VCaP (cell line): ENCODE measurements around the gene CHD2.
A peak's percentile ranks its signal among the peaks of the same experiment; 100 is the strongest.

Experiments used
- H3K27ac ChIP-seq: fragments of 450-650 bp; 2 replicates; pipeline ENCODE4 v1.5.1; 2017
- CTCF ChIP-seq: fragments of 450-650 bp; conservative IDR thresholded peaks from 2 replicates; pipeline ENCODE4 v1.5.1; 2017; ENCODE audit warnings: mild to moderate bottlenecking, moderate library complexity

Gene CHD2

DNA sequence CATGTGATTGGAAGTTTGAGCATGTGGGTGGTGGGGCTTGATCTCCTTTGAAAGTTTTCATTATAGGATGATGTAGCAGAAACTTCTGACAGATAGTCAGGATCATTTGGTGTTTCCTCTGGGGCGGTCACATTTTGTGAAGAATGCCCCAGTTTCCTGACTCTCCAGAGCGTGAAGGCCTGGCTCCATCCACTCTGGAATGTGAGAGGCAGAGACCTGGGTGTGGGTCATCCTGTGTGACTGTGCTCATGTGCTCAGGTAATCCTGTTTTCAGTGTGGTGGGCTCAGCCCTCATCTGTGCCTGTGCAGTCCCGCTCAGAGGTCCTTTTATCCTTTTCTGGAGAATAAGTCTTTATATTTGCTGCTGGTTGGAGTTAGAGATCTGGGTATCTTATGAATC lies 107.9 kb downstream of the CHD2 start:
- H3K27ac ChIP-seq: no peak overlapping the region
- TF ChIP-seq CTCF: no peak

DNA sequence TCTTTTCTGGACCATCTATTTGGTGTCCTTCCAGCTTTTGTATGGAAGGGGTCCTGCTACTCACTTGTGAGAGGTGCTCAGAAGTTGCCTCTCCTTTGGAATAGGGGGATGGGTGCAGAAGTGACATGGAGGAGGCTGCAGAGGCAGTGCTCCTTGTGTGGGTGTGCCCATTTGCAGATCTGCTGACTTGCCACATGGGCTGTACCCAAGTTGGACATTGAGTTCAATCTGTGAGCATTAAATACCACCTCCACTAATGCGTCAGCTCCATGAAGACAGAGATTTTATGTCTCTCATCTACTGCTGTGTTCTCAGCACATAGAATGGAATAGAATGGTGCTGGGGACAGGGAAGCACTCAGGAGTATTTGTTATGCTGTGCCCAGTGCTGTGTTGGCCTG lies 112.7 kb downstream of the CHD2 start:
- no peak overlapping the region for H3K27ac ChIP-seq
- TF ChIP-seq CTCF: no peak

DNA sequence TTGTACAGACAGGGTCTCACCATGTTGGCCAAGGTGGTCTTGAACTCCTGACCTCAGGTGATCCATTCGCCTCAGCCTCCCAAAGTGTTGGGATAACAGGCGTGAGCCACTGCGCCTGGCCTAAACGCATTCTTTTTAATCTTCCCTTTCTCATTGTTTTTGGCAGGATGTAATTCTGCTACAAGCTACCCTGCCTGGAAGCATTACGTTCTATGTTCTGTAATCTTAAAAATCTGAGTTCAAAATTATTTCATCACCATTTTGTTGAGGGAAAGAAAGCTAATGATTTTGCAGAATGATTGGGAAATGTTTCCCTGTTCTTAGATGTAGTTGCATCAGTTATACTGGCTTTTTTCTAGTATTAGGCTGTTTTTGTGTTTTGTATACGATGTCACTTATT lies 117.4 kb downstream of the CHD2 start:
- no peak for TF ChIP-seq CTCF
- H3K27ac ChIP-seq: no peak overlapping the region

- peak; percentile 63 for TF ChIP-seq CTCF
- no peak overlapping the region for H3K27ac ChIP-seq
These were observed 118.5 kb downstream of the CHD2 start for GRCh38 chr15:93018574-93018973.

GRCh38 chr15:93019090-93019489 lies 119.0 kb downstream of the CHD2 start:
- TF ChIP-seq CTCF: no peak
- no peak overlapping the region for H3K27ac ChIP-seq

- TF ChIP-seq CTCF: no peak
- H3K27ac ChIP-seq: no peak overlapping the region
These were observed 119.8 kb downstream of the CHD2 start for GRCh38 chr15:93019971-93020370.

DNA sequence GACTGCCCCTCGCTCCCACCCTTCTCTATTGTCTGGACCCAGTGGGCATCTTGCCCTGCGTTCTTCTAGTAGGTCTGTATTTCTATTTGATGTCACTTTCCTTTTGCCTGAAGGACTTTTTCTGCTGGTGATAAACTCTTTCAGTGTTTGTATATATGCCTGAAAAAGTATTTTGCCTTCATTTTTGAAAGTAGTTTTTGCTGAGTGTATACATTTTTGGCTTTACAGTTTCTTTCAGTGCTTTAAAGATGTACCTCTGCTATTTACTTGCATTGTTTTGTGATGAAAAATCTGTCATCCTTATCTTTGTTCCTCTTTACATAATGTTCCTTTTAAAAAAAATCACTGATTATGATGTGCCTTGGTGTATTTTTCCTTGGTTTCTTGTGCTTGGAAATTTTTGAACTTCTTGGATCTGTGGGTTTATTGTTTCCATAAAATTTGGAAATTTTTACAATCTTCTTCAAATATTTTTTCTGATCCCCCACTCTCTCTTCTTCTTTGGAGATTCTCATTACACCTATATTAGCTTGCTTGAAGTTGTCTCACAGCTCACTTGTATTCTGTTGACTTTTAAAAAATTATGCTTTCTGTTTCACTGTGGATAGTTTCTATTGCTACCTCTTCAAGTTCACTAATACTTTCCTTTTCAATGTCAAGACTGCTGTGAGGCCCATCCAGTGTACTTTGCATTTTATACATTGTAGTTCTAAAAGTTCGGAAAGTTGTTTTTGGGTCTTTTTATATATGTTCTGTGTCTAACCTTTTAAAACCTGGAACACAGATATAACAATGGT lies 121.0 kb downstream of the CHD2 start:
- TF ChIP-seq CTCF: no peak

More for the DNA sequence above, 121.0 kb downstream of the CHD2 start:
- H3K27ac ChIP-seq: no peak overlapping the region
